ENCODE results near the gene POLE2. TPM values are rescaled to one million over a fixed set of nuclear protein-coding genes. Genes with fewer than 3 reads are reported as not detected.
"Not testable (repeated sequence)": the region's sequence is repeated elsewhere in the genome, so short reads cannot be mapped to it uniquely, and the experiment has no call there.

POLE2 gene
- total RNA-seq: 4.1 and 4.8 TPM in 2 replicates
- long read RNA-seq, transcript POLE2-201 (19 exons, 1,776 nt): major isoform, 11 of 16 reads
- long read RNA-seq, partial matches to known transcripts: 1 of 16 reads
- long read RNA-seq, other reads (novel, unspliced or antisense): 3 of 16 reads

- DNase-seq (ENCODE audit: extremely low spot score, unreplicated experiment): peak; percentile 92
Measured at GRCh38 chr14:49687942-49688700, at the start of gene POLE2. POLE2 (minus strand) TSS chr14:49688214; CDS start chr14:49688203, 11 bp downstream.

GRCh38 chr14:49735669-49736068, 47.7 kb upstream of the POLE2 start:
- H3K36me3 Mint-ChIP-seq (ENCODE audit: unreplicated experiment): peaks cover 16% of the 10 kb centered on the region
- not testable (repeated sequence) for H3K4me1 Mint-ChIP-seq (ENCODE audit: unreplicated experiment); H3K27me3 Mint-ChIP-seq (ENCODE audit: unreplicated experiment); H3K4me3 Mint-ChIP-seq (ENCODE audit: unreplicated experiment); H3K9me3 Mint-ChIP-seq (ENCODE audit: unreplicated experiment); H3K27ac Mint-ChIP-seq (ENCODE audit: unreplicated experiment); DNase-seq (ENCODE audit: extremely low spot score, unreplicated experiment)

More at GRCh38 chr14:49687942-49688700, at the start of gene POLE2:
- Mint-ChIP-seq H3K4me1 (ENCODE audit: unreplicated experiment) (peaks cover 29% of the 10 kb centered on the region), H3K27me3 (ENCODE audit: unreplicated experiment) (no peaks in the 10 kb centered on the region), H3K36me3 (ENCODE audit: unreplicated experiment) (no peaks in the 10 kb centered on the region), H3K9me3 (ENCODE audit: unreplicated experiment) (no peaks in the 10 kb centered on the region), H3K4me3 (ENCODE audit: unreplicated experiment) (peak within 1 kb of the TSS; percentile 80), H3K27ac (ENCODE audit: unreplicated experiment) (peak within 1 kb of the TSS; percentile 92)
- no peak for TF ChIP-seq CTCF (IDR thresholded peaks at IDR 0.05)

GRCh38 chr14:49733836-49734235, 45.8 kb upstream of the POLE2 start:
- Mint-ChIP-seq H3K4me1 (ENCODE audit: unreplicated experiment) (no peaks in the 10 kb centered on the region), H3K36me3 (ENCODE audit: unreplicated experiment) (peaks cover 23% of the 10 kb centered on the region), H3K9me3 (ENCODE audit: unreplicated experiment) (no peaks in the 10 kb centered on the region), H3K27ac (ENCODE audit: unreplicated experiment) (no peak overlapping the region), H3K27me3 (ENCODE audit: unreplicated experiment) (no peaks in the 10 kb centered on the region), H3K4me3 (ENCODE audit: unreplicated experiment) (no peak overlapping the region)
- TF ChIP-seq CTCF (IDR thresholded peaks at IDR 0.05): no peak
- DNase-seq (ENCODE audit: extremely low spot score, unreplicated experiment): no peak

GRCh38 chr14:49732896-49733295, 44.9 kb upstream of the POLE2 start:
- TF ChIP-seq CTCF (IDR thresholded peaks at IDR 0.05): no peak
- DNase-seq (ENCODE audit: extremely low spot score, unreplicated experiment): no peak
- H3K4me1 Mint-ChIP-seq (ENCODE audit: unreplicated experiment): no peaks in the 10 kb centered on the region
- peaks cover 24% of the 10 kb centered on the region for H3K36me3 Mint-ChIP-seq (ENCODE audit: unreplicated experiment)
- no peak overlapping the region for H3K4me3 Mint-ChIP-seq (ENCODE audit: unreplicated experiment)
- H3K27me3 Mint-ChIP-seq (ENCODE audit: unreplicated experiment): no peaks in the 10 kb centered on the region
- H3K9me3 Mint-ChIP-seq (ENCODE audit: unreplicated experiment): no peaks in the 10 kb centered on the region
- no peak overlapping the region for H3K27ac Mint-ChIP-seq (ENCODE audit: unreplicated experiment)

- Mint-ChIP-seq H3K27me3 (ENCODE audit: unreplicated experiment) (no peaks in the 10 kb centered on the region), H3K27ac (ENCODE audit: unreplicated experiment) (no peak overlapping the region), H3K9me3 (ENCODE audit: unreplicated experiment) (no peaks in the 10 kb centered on the region), H3K4me3 (ENCODE audit: unreplicated experiment) (no peak overlapping the region), H3K36me3 (ENCODE audit: unreplicated experiment) (peaks cover 32% of the 10 kb centered on the region), H3K4me1 (ENCODE audit: unreplicated experiment) (no peaks in the 10 kb centered on the region)
- DNase-seq (ENCODE audit: extremely low spot score, unreplicated experiment): no peak
- no peak for TF ChIP-seq CTCF (IDR thresholded peaks at IDR 0.05)
Measured at GRCh38 chr14:49727171-49727570, 39.2 kb upstream of the POLE2 start.

- not testable (repeated sequence) for H3K4me3 Mint-ChIP-seq (ENCODE audit: unreplicated experiment); DNase-seq (ENCODE audit: extremely low spot score, unreplicated experiment); H3K27me3 Mint-ChIP-seq (ENCODE audit: unreplicated experiment); H3K27ac Mint-ChIP-seq (ENCODE audit: unreplicated experiment); H3K9me3 Mint-ChIP-seq (ENCODE audit: unreplicated experiment); H3K4me1 Mint-ChIP-seq (ENCODE audit: unreplicated experiment)
- H3K36me3 Mint-ChIP-seq (ENCODE audit: unreplicated experiment): peaks cover 34% of the 10 kb centered on the region
Measured at GRCh38 chr14:49721733-49722435, 33.9 kb upstream of the POLE2 start.

Data from osteocyte (in vitro differentiated cells).